Dendritic cell treated with granulocyte-macrophage colony-stimulating factor and Interleukin-4, amounts not matched to agents 40 ng/mL and 50 ng/mL, for 4 days (primary cell): ENCODE measurements around the gene GPC1.

Experiments
- H3K27ac Mint-ChIP-seq: one replicate; pipeline ENCODE4 v1.8.0; 2022; ENCODE audit warnings: mild to moderate bottlenecking, mixed read lengths
- H3K27me3 Mint-ChIP-seq: one replicate; pipeline ENCODE4 v1.8.0; 2022; ENCODE audit warnings: mild to moderate bottlenecking, mixed read lengths
- H3K36me3 Mint-ChIP-seq: one replicate; pipeline ENCODE4 v1.8.0; 2022; ENCODE audit warnings: low read depth, mixed read lengths
- H3K4me1 Mint-ChIP-seq: one replicate; pipeline ENCODE4 v1.8.0; 2022; ENCODE audit warnings: low read depth, mixed read lengths
- H3K4me3 Mint-ChIP-seq: one replicate; pipeline ENCODE4 v1.8.0; 2022; ENCODE audit warnings: mild to moderate bottlenecking, moderate library complexity, mixed read lengths
- H3K9me3 Mint-ChIP-seq: one replicate; pipeline ENCODE4 v1.8.0; 2022; ENCODE audit warnings: mixed read lengths
- intact Hi-C: fragments of 100-400 bp; cut with micrococcal nuclease; formaldehyde crosslinking; loops from one replicate; pipeline ENCODE4 v1.15.0; 2022

Gene GPC1

GRCh38 chr2:240462073-240462706 is 26.7 kb downstream of the GPC1 start:
- no peaks in the 10 kb centered on the region for H3K9me3 Mint-ChIP-seq
- no peaks in the 10 kb centered on the region for H3K36me3 Mint-ChIP-seq
- no peak overlapping the region for H3K27ac Mint-ChIP-seq
- H3K27me3 Mint-ChIP-seq = peaks cover 16% of the 10 kb centered on the region
- H3K4me1 Mint-ChIP-seq = no peaks in the 10 kb centered on the region
- H3K4me3 Mint-ChIP-seq = no peak overlapping the region
- intact Hi-C loops = no loop called here

GRCh38 chr2:240462707-240463273 is 27.3 kb downstream of the GPC1 start:
- Mint-ChIP-seq H3K27me3 (peaks cover 12% of the 10 kb centered on the region), H3K9me3 (no peaks in the 10 kb centered on the region), H3K4me3 (no peak overlapping the region), H3K36me3 (no peaks in the 10 kb centered on the region), H3K4me1 (no peaks in the 10 kb centered on the region), H3K27ac (no peak overlapping the region)
- intact Hi-C loops = no loop called here

GRCh38 chr2:240463274-240463865 is 27.9 kb downstream of the GPC1 start:
- Mint-ChIP-seq H3K4me3 (no peak overlapping the region), H3K27ac (no peak overlapping the region), H3K36me3 (no peaks in the 10 kb centered on the region), H3K4me1 (no peaks in the 10 kb centered on the region), H3K9me3 (no peaks in the 10 kb centered on the region), H3K27me3 (peaks cover 8% of the 10 kb centered on the region)
- intact Hi-C loops = no loop called here

GRCh38 chr2:240463866-240464481 is 28.5 kb downstream of the GPC1 start:
- H3K4me3 Mint-ChIP-seq = no peak overlapping the region
- no peaks in the 10 kb centered on the region for H3K36me3 Mint-ChIP-seq
- H3K27ac Mint-ChIP-seq = no peak overlapping the region
- H3K27me3 Mint-ChIP-seq = peaks cover 3% of the 10 kb centered on the region
- no peaks in the 10 kb centered on the region for H3K4me1 Mint-ChIP-seq
- no peaks in the 10 kb centered on the region for H3K9me3 Mint-ChIP-seq
- intact Hi-C loops = no loop called here

GRCh38 chr2:240464514-240465241 is 29.2 kb downstream of the GPC1 start:
- H3K4me1 Mint-ChIP-seq = no peaks in the 10 kb centered on the region
- no peaks in the 10 kb centered on the region for H3K9me3 Mint-ChIP-seq
- H3K4me3 Mint-ChIP-seq = no peak overlapping the region
- H3K27me3 Mint-ChIP-seq = peaks cover 3% of the 10 kb centered on the region
- intact Hi-C loops = no loop called here
- no peaks in the 10 kb centered on the region for H3K36me3 Mint-ChIP-seq
- H3K27ac Mint-ChIP-seq = no peak overlapping the region

- intact Hi-C loops = no loop called here
- Mint-ChIP-seq H3K36me3 (no peaks in the 10 kb centered on the region), H3K27me3 (peaks cover 2% of the 10 kb centered on the region), H3K4me3 (no peak overlapping the region), H3K27ac (no peak overlapping the region), H3K9me3 (no peaks in the 10 kb centered on the region), H3K4me1 (peaks cover 3% of the 10 kb centered on the region)
Observed at GRCh38 chr2:240465268-240465764, 29.9 kb downstream of the GPC1 start.

GRCh38 chr2:240465765-240466578 is 30.5 kb downstream of the GPC1 start:
- no peaks in the 10 kb centered on the region for H3K9me3 Mint-ChIP-seq
- no peak overlapping the region for H3K27ac Mint-ChIP-seq
- H3K4me1 Mint-ChIP-seq = peaks cover 10% of the 10 kb centered on the region
- H3K36me3 Mint-ChIP-seq = no peaks in the 10 kb centered on the region
- H3K27me3 Mint-ChIP-seq = peaks cover 2% of the 10 kb centered on the region
- no peak overlapping the region for H3K4me3 Mint-ChIP-seq
- intact Hi-C loops = no loop called here

- Mint-ChIP-seq H3K4me1 (peaks cover 16% of the 10 kb centered on the region), H3K36me3 (no peaks in the 10 kb centered on the region), H3K27me3 (peaks cover 2% of the 10 kb centered on the region), H3K9me3 (no peaks in the 10 kb centered on the region), H3K27ac (no peak overlapping the region), H3K4me3 (no peak overlapping the region)
- intact Hi-C loops = no loop called here
Observed at GRCh38 chr2:240466579-240467148, 31.2 kb downstream of the GPC1 start.

- H3K27me3 Mint-ChIP-seq = peaks cover 2% of the 10 kb centered on the region
- H3K4me1 Mint-ChIP-seq = peaks cover 21% of the 10 kb centered on the region
- no peaks in the 10 kb centered on the region for H3K36me3 Mint-ChIP-seq
- H3K9me3 Mint-ChIP-seq = no peaks in the 10 kb centered on the region
- intact Hi-C loops = no loop called here
- no peak overlapping the region for H3K4me3 Mint-ChIP-seq
- H3K27ac Mint-ChIP-seq = no peak overlapping the region
Observed at GRCh38 chr2:240467149-240467642, 31.7 kb downstream of the GPC1 start.

- no peak overlapping the region for H3K27ac Mint-ChIP-seq
- H3K4me3 Mint-ChIP-seq = no peak overlapping the region
- H3K27me3 Mint-ChIP-seq = no peaks in the 10 kb centered on the region
- intact Hi-C loops = no loop called here
- no peaks in the 10 kb centered on the region for H3K36me3 Mint-ChIP-seq
- peaks cover 25% of the 10 kb centered on the region for H3K4me1 Mint-ChIP-seq
- no peaks in the 10 kb centered on the region for H3K9me3 Mint-ChIP-seq
Observed at GRCh38 chr2:240467659-240468302, 32.3 kb downstream of the GPC1 start.

GRCh38 chr2:240468303-240469238 is 33.1 kb downstream of the GPC1 start:
- Mint-ChIP-seq H3K27ac (no peak overlapping the region), H3K4me1 (peaks cover 25% of the 10 kb centered on the region), H3K4me3 (no peak overlapping the region), H3K36me3 (no peaks in the 10 kb centered on the region), H3K27me3 (no peaks in the 10 kb centered on the region), H3K9me3 (no peaks in the 10 kb centered on the region)
- intact Hi-C loops = no loop called here

GRCh38 chr2:240469239-240469636 is 33.8 kb downstream of the GPC1 start:
- intact Hi-C loops = no loop called here
- H3K9me3 Mint-ChIP-seq = no peaks in the 10 kb centered on the region
- peaks cover 25% of the 10 kb centered on the region for H3K4me1 Mint-ChIP-seq
- no peak overlapping the region for H3K27ac Mint-ChIP-seq
- no peak overlapping the region for H3K4me3 Mint-ChIP-seq
- H3K27me3 Mint-ChIP-seq = no peaks in the 10 kb centered on the region
- no peaks in the 10 kb centered on the region for H3K36me3 Mint-ChIP-seq
